ENCODE results near the gene FBXW8. TPM values are rescaled to one million over a fixed set of nuclear protein-coding genes. Genes with fewer than 3 reads are reported as not detected.

FBXW8 gene
- total RNA-seq, 1 experiment from 2014 or later: 15.6 TPM

GRCh38 chr12:117026921-117027250 is 116.1 kb downstream of the FBXW8 start (continued):
- TF ChIP-seq, protein P1, sequence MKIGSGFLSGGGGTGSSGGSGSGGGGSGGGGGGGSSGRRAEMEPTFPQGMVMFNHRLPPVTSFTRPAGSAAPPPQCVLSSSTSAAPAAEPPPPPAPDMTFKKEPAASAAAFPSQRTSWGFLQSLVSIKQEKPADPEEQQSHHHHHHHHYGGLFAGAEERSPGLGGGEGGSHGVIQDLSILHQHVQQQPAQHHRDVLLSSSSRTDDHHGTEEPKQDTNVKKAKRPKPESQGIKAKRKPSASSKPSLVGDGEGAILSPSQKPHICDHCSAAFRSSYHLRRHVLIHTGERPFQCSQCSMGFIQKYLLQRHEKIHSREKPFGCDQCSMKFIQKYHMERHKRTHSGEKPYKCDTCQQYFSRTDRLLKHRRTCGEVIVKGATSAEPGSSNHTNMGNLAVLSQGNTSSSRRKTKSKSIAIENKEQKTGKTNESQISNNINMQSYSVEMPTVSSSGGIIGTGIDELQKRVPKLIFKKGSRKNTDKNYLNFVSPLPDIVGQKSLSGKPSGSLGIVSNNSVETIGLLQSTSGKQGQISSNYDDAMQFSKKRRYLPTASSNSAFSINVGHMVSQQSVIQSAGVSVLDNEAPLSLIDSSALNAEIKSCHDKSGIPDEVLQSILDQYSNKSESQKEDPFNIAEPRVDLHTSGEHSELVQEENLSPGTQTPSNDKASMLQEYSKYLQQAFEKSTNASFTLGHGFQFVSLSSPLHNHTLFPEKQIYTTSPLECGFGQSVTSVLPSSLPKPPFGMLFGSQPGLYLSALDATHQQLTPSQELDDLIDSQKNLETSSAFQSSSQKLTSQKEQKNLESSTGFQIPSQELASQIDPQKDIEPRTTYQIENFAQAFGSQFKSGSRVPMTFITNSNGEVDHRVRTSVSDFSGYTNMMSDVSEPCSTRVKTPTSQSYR (CRISPR knock-in tag; IDR thresholded peaks at IDR 0.05): no peak
- TF ChIP-seq E2F1 (CRISPR knock-in tag; IDR thresholded peaks at IDR 0.05) (no peak), ZNF396 (CRISPR knock-in tag; IDR thresholded peaks at IDR 0.05; ENCODE audit: borderline replicate concordance) (no peak), ZNF232 (CRISPR knock-in tag; IDR thresholded peaks at IDR 0.05) (no peak), ETV6 (CRISPR knock-in tag; IDR thresholded peaks at IDR 0.05) (no peak), ZNF423 (CRISPR knock-in tag; IDR thresholded peaks at IDR 0.05) (no peak), FOXJ3 (CRISPR knock-in tag; IDR thresholded peaks at IDR 0.05; ENCODE audit: borderline replicate concordance) (no peak), NR2C2 (CRISPR knock-in tag; IDR thresholded peaks at IDR 0.05) (no peak), TCF7 (CRISPR knock-in tag; IDR thresholded peaks at IDR 0.05; ENCODE audit: low read depth) (no peak)
- TF ChIP-seq, protein P2, sequence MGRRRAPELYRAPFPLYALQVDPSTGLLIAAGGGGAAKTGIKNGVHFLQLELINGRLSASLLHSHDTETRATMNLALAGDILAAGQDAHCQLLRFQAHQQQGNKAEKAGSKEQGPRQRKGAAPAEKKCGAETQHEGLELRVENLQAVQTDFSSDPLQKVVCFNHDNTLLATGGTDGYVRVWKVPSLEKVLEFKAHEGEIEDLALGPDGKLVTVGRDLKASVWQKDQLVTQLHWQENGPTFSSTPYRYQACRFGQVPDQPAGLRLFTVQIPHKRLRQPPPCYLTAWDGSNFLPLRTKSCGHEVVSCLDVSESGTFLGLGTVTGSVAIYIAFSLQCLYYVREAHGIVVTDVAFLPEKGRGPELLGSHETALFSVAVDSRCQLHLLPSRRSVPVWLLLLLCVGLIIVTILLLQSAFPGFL (CRISPR knock-in tag; IDR thresholded peaks at IDR 0.05; ENCODE audit: borderline replicate concordance): no peak

GRCh38 chr12:117027251-117028086 is 116.7 kb downstream of the FBXW8 start:
- ChIA-PET CTCF (interaction anchor here (0.5 to 4.2 kb wide), 8 partner anchors 11 to 324 kb away, joined by 3 to 17 read pairs (median 4); no protein-coding TSS in a partner anchor), POLR2A (no interaction called here)
- Mint-ChIP-seq H3K9me3 (no peaks in the 10 kb centered on the region), H3K27ac (no peak overlapping the region), H3K27me3 (ENCODE audit: low read depth) (no peaks in the 10 kb centered on the region), H3K4me3 (no peak overlapping the region), H3K4me1 (0 out of 2 replicates have a peak, but pooled peaks cover 6% of the 10 kb centered on the region), H3K36me3 (peaks cover 5% of the 10 kb centered on the region)
- DNase-seq (ENCODE audit: low spot score): no peak
- no peak for ATAC-seq
- no peak for TF ChIP-seq NFE2L1 (CRISPR knock-in tag; IDR thresholded peaks at IDR 0.05)
- TF ChIP-seq, protein P3, sequence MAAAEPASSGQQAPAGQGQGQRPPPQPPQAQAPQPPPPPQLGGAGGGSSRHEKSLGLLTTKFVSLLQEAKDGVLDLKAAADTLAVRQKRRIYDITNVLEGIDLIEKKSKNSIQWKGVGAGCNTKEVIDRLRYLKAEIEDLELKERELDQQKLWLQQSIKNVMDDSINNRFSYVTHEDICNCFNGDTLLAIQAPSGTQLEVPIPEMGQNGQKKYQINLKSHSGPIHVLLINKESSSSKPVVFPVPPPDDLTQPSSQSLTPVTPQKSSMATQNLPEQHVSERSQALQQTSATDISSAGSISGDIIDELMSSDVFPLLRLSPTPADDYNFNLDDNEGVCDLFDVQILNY (CRISPR knock-in tag; IDR thresholded peaks at IDR 0.05): no peak
- no peak for TF ChIP-seq KAT7 (CRISPR knock-in tag; IDR thresholded peaks at IDR 0.05; ENCODE audit: borderline replicate concordance)
- TF ChIP-seq IRF2 (CRISPR knock-in tag; IDR thresholded peaks at IDR 0.05; ENCODE audit: borderline replicate concordance, low read depth): no peak
- no peak for TF ChIP-seq MYBL2 (CRISPR knock-in tag; IDR thresholded peaks at IDR 0.05)
- no peak for TF ChIP-seq ZNF219 (CRISPR knock-in tag; IDR thresholded peaks at IDR 0.05; ENCODE audit: borderline replicate concordance)

GRCh38 chr12:117028254-117028653 is 117.5 kb downstream of the FBXW8 start:
- CTCF ChIA-PET: no interaction called here
- TF ChIP-seq ZNF396 (CRISPR knock-in tag; IDR thresholded peaks at IDR 0.05; ENCODE audit: borderline replicate concordance) (no peak), SOX15 (CRISPR knock-in tag; IDR thresholded peaks at IDR 0.05) (no peak), RORB (CRISPR knock-in tag; IDR thresholded peaks at IDR 0.05) (no peak)
- TF ChIP-seq, protein P4, sequence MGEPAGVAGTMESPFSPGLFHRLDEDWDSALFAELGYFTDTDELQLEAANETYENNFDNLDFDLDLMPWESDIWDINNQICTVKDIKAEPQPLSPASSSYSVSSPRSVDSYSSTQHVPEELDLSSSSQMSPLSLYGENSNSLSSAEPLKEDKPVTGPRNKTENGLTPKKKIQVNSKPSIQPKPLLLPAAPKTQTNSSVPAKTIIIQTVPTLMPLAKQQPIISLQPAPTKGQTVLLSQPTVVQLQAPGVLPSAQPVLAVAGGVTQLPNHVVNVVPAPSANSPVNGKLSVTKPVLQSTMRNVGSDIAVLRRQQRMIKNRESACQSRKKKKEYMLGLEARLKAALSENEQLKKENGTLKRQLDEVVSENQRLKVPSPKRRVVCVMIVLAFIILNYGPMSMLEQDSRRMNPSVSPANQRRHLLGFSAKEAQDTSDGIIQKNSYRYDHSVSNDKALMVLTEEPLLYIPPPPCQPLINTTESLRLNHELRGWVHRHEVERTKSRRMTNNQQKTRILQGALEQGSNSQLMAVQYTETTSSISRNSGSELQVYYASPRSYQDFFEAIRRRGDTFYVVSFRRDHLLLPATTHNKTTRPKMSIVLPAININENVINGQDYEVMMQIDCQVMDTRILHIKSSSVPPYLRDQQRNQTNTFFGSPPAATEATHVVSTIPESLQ (CRISPR knock-in tag; IDR thresholded peaks at IDR 0.05): no peak
- TF ChIP-seq, protein P5, sequence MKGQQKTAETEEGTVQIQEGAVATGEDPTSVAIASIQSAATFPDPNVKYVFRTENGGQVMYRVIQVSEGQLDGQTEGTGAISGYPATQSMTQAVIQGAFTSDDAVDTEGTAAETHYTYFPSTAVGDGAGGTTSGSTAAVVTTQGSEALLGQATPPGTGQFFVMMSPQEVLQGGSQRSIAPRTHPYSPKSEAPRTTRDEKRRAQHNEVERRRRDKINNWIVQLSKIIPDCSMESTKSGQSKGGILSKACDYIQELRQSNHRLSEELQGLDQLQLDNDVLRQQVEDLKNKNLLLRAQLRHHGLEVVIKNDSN (CRISPR knock-in tag; IDR thresholded peaks at IDR 0.05): no peak
- TF ChIP-seq, protein P2 (CRISPR knock-in tag; IDR thresholded peaks at IDR 0.05; ENCODE audit: borderline replicate concordance): no peak

More at GRCh38 chr12:117028254-117028653, 117.5 kb downstream of the FBXW8 start:
- DNase-seq (ENCODE audit: low spot score): no peak
- Mint-ChIP-seq H3K4me3 (no peak overlapping the region), H3K27ac (no peak overlapping the region), H3K9me3 (no peaks in the 10 kb centered on the region), H3K27me3 (ENCODE audit: low read depth) (no peaks in the 10 kb centered on the region), H3K4me1 (peaks cover 6% of the 10 kb centered on the region; the same call in 1 of the 2 replicates), H3K36me3 (peaks cover 5% of the 10 kb centered on the region)
- POLR2A ChIA-PET: no interaction called here
- ATAC-seq: no peak

Data from WTC11 (cell line).